Amygdala (tissue), 56 donors: ENCODE data around the gene PPP2R3C.
"Not testable (repeated sequence)": the region's sequence is repeated elsewhere in the genome, so short reads cannot be mapped to it uniquely, and the experiment has no call there.

Experiments
- DNase-seq, 56 donors: peaks; one replicate each; lab custom pipeline; 2025; lab: John Stamatoyannopoulos, UW

Gene PPP2R3C

GRCh38 chr14:35068238-35069012 lies 53.4 kb downstream of the PPP2R3C start:
- DNase-seq = no peak

GRCh38 chr14:35065731-35066130 lies 56.1 kb downstream of the PPP2R3C start:
- not testable (repeated sequence) for DNase-seq

- DNase-seq = not testable (repeated sequence)
Measured at GRCh38 chr14:35061113-35061791, 60.5 kb downstream of the PPP2R3C start.

- DNase-seq = no peak
Measured at GRCh38 chr14:35052637-35053036, 69.2 kb downstream of the PPP2R3C start.

- no peak for DNase-seq
Measured at GRCh38 chr14:35051796-35052195, 70.0 kb downstream of the PPP2R3C start.

- no peak for DNase-seq
Measured at GRCh38 chr14:35050652-35051051, 71.1 kb downstream of the PPP2R3C start.

- no peak for DNase-seq
Measured at GRCh38 chr14:35047976-35048513, 73.7 kb downstream of the PPP2R3C start.

- peak in 27 of 56 donors; percentile 5 to 74 (median 45) for DNase-seq
Measured at GRCh38 chr14:35046751-35047536, 74.8 kb downstream of the PPP2R3C start.

GRCh38 chr14:35046048-35046750 lies 75.6 kb downstream of the PPP2R3C start, which contains the start of gene FAM177A1:
TSS of gene FAM177A1 (plus strand) at chr14:35046272. CDS start at chr14:35046464, 192 bp downstream.
- DNase-seq = peak; percentile 73 to 99 (median 96)

- DNase-seq = no peak
Measured at GRCh38 chr14:35045798-35046047, 76.1 kb downstream of the PPP2R3C start.

GRCh38 chr14:35044939-35045797 lies 76.6 kb downstream of the PPP2R3C start:
- DNase-seq = peak in 1 of 56 donors; percentile 25

GRCh38 chr14:35043046-35043445 lies 78.7 kb downstream of the PPP2R3C start:
- DNase-seq = no peak

GRCh38 chr14:35042632-35043031 lies 79.2 kb downstream of the PPP2R3C start:
- no peak for DNase-seq

- not testable (repeated sequence) for DNase-seq
Measured at GRCh38 chr14:35038312-35038711, 83.5 kb downstream of the PPP2R3C start.
